ENCODE measurements around the gene TMEM165. TPM values are rescaled to one million over a fixed set of nuclear protein-coding genes. Genes with fewer than 3 reads are reported as not detected.
A peak's percentile ranks its signal among the peaks of the same experiment; 100 is the strongest.
"Not testable (repeated sequence)": the region's sequence is repeated elsewhere in the genome, so short reads cannot be mapped to it uniquely, and the experiment has no call there.

Gene TMEM165
- total RNA-seq, 4 donors from 2014 or later: 188 to 357 (median 243) TPM

GRCh38 chr4:55351824-55352223 is 43.9 kb upstream of the TMEM165 start:
- no peak for TF ChIP-seq CTCF (IDR thresholded peaks at IDR 0.05)
- no peak for DNase-seq (ENCODE audit: low spot score)
- ATAC-seq (ENCODE audit: low FRiP score): peak; percentile 32

GRCh38 chr4:55352726-55353125 is 43.0 kb upstream of the TMEM165 start:
- DNase-seq (ENCODE audit: low spot score): no peak
- no peak for ATAC-seq (ENCODE audit: low FRiP score)
- no peak for TF ChIP-seq CTCF (IDR thresholded peaks at IDR 0.05)

GRCh38 chr4:55353228-55353747 is 42.5 kb upstream of the TMEM165 start:
- not testable (repeated sequence) for DNase-seq (ENCODE audit: low spot score); ATAC-seq (ENCODE audit: low FRiP score)

GRCh38 chr4:55354648-55355047 is 41.1 kb upstream of the TMEM165 start:
- no peak for TF ChIP-seq CTCF (IDR thresholded peaks at IDR 0.05)
- DNase-seq (ENCODE audit: low spot score) (no peak), ATAC-seq (ENCODE audit: low FRiP score) (no peak)

GRCh38 chr4:55355555-55355954 is 40.2 kb upstream of the TMEM165 start:
- DNase-seq (ENCODE audit: low spot score) (no peak), ATAC-seq (ENCODE audit: low FRiP score) (no peak)
- no peak for TF ChIP-seq CTCF (IDR thresholded peaks at IDR 0.05)

- no peak for TF ChIP-seq CTCF (IDR thresholded peaks at IDR 0.05)
- ATAC-seq (ENCODE audit: low FRiP score) (no peak), DNase-seq (ENCODE audit: low spot score) (no peak)
These were observed 38.7 kb upstream of the TMEM165 start for GRCh38 chr4:55356991-55357461.

- TF ChIP-seq CTCF (IDR thresholded peaks at IDR 0.05): no peak
- DNase-seq (ENCODE audit: low spot score) (no peak), ATAC-seq (ENCODE audit: low FRiP score) (no peak)
These were observed 37.5 kb upstream of the TMEM165 start for GRCh38 chr4:55358246-55358645.

Data from omental fat pad (tissue), 4 donors.